SIG-M5 treated with dmso at 0.1 percent for 504 hours (cell line): ENCODE results near the gene B3GALT6.

Source experiments
- DNase-seq: peaks from one replicate; lab custom pipeline; 2025; ENCODE audit not compliant: unreplicated experiment; lab: John Stamatoyannopoulos, UW

The B3GALT6 gene

GRCh38 chr1:1200876-1201810 lies 30.9 kb upstream of the B3GALT6 start:
- no peak for DNase-seq

DNA sequence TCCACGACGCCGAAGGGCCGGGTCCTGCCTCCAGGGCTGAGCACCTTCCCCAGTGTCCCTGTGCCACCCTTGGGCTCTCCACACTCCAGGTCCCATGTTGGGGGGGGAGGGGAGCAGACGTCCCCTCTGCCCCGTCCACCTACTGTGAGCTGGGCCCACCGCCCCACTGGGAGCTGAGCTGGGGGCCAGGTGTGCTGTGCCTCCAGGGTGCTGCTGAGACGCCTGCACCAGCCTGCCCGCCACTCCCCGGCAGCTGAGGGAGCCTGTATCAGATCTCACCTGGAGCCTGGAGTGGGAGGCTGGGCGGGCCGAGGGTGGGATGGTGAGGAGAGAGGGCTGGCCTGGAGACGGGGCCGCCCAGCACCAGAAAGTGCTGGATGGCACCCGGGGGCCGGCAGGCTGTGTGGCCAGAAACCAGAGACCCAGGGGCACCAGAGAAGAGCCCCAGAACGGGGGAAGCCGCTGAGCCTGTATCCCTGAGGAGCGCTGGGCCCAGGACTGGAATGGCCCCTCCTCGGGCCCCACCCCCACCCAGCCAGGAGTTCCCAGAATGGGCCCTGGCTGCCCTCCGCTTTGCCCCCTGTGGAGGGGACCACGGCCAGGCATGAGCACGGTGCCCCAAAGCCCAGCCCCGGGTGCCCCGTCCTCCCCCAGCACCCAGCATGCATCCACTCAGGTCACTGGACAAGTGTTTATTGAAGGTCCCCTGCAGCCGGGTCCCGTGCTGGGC lies 29.0 kb upstream of the B3GALT6 start:
- no peak for DNase-seq

DNA sequence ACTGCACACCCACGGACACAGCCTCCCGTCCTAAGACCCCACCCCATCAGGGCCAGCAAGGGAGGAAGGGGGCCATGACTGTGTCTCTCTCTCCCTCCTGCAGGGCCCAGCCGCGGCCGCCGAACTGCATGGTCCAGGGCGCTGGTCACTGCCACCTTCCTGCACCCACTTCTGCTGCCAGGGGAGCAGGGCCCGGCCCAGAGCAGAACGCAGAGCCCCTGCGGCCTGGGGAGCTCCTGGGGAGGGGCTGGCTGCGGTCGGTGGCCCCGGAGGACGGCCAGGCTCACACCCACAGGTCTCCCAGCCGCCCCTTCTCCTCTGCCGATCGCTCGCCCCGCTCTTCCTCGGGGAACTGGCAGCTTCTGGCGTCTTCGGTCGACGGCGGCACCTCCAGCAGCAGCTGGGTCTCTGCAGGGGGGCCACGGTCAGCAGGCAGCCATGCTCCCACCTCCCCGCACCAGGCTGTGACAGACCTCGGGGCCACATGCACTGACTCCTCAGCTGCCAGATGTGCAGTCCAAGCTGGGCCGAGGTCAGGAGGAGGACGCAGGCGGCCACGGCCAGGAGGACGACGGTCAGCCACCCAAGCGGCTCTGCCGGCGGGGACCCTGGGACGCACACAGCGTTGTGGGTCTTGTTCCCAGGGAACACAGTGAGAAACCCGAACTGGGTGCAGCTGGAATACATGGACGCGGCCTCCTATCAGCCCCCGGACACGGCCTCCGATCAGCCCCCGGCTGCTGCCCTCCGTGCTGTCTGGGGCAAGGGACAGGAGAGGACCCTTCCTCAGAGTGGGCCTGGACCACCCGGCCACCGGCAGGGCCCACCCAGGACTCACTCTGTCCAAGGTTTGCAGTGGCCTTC lies 28.2 kb upstream of the B3GALT6 start:
- DNase-seq: no peak

DNA sequence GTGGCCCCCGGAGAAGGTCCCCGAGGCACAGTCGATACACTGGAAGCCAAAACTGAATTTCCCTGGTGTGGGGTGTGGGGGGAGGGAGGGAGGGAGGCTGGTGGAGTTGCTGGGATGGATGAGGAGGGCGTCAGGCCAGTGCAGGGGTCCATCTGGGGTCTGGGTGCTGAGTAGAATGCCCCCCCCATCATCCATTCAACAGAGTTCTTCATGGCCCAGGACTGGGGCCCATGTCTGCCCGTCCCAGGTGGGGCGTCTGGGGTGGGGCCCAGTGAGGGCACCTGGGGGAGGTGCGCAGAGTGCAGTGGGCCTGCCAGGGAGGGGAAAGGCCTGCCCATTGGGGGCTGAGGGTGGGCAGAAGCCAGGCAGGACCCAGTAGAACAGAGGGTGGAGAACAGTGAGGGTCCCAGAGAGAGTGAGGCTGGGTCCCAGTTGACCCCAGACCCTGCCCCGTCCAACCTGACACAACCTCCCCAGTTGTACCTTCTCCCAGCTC lies 27.6 kb upstream of the B3GALT6 start:
- DNase-seq: no peak

GRCh38 chr1:1204998-1205768 lies 26.9 kb upstream of the B3GALT6 start:
- no peak for DNase-seq

GRCh38 chr1:1205769-1206375 lies 26.2 kb upstream of the B3GALT6 start:
- no peak for DNase-seq

GRCh38 chr1:1206376-1206965 lies 25.6 kb upstream of the B3GALT6 start, which contains the start of gene TNFRSF18:
TSS of gene TNFRSF18 (minus strand) at chr1:1206592. CDS start at chr1:1206571, 21 bp downstream.
- no peak for DNase-seq

DNA sequence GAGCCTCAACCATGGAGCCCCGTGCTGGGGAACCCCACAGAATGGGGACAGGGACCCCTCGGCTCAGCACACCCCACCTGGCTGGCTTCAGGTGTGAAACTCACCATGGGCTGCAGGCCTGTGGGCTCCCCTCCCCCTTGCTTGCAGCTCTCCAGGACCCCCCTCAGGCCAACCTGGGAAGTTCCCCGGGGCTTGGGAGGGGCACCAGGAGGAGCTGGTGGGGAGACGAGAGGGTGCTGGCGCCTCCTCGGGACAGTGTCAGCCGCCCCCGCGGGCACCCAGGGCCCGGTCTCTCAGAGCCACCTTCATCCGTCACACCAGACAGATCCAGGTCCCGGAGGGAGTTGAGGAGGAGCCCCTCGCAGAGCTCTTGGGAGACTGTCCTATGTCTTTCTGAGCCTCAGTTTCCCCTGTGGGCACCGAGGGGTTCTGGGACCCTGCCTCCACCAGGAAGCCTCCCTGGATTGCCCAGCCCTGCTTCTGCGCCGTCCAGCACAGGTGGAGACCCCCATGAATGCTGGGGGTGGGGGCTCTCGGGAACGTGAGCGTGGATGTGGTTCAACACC lies 25.0 kb upstream of the B3GALT6 start:
- no peak for DNase-seq

GRCh38 chr1:1207571-1207892 lies 24.5 kb upstream of the B3GALT6 start:
- DNase-seq: no peak

DNA sequence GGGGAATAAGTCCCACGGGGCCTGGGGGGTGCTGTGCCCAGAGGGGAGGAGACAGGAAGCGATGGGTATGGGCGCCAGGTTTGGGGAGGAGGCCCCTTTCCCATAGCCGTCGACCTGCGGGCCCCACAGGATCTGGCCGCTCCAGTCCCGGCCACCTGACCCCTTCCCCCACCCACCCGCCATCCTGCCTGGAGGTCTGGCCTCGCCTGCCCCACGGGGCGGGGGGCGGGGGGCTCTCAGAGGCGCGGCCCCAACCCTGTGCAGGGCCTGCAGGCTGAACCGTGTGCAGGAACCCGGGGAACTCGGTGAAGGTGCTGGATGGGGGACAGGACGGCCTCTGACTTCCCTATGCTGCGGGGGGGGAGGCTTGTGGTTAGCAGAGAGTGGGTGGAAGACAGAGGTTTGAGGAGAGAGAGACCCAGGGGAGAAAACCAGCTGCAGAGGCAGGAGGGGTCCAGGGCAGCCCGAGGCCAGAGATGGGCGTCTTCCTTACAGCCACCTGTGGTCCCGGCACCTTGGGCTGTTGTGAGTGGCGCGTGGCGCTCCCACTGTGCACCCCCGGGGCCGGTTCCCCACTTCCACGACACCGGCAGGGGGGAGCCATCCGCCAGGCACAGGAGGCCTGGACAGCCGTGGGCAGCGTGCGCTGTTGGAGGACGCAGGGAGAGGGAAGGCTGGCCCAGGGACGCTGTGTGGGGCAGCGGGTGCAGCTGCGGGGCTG lies 23.2 kb upstream of the B3GALT6 start:
- peak; percentile 14 for DNase-seq

DNA sequence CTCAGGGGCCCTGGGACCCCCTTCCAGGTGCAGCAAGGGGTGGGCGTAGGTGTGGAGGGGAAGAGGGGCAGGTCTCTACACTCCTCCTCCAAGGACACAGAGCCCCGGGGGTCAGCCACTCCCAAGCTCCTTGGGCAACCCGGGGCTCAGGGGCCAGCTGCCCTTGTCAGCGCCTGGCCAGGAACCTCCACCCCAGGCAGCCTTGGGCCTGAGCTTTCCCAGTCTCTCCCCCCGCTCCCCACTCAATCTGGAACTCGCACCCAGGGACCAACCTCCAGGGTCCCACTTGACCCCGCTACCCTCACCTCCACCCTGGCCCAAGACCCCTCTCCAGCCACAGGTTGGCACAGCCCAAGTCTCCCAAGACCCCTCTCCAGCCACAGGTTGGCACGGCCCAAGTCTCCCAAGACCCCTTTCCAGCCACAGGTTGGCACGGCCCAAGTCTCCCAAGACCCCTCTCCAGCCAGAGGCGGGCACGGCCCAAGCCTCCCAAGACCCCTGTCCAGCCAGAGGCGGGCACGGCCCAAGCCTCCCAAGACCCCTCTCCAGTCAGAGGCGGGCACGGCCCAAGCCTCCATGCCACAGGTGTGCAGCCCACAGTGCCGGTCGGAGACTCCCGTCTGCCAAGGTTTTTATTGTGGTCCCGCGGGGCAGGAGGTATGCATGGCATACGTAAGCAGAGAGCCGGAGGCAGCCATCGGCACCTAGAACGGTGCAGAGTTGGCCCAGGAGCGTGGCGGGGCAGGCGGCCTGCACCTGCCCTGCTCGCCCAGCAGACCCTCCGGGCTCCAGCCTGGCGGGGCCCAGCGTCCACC lies 21.1 kb upstream of the B3GALT6 start:
- DNase-seq: no peak

DNA sequence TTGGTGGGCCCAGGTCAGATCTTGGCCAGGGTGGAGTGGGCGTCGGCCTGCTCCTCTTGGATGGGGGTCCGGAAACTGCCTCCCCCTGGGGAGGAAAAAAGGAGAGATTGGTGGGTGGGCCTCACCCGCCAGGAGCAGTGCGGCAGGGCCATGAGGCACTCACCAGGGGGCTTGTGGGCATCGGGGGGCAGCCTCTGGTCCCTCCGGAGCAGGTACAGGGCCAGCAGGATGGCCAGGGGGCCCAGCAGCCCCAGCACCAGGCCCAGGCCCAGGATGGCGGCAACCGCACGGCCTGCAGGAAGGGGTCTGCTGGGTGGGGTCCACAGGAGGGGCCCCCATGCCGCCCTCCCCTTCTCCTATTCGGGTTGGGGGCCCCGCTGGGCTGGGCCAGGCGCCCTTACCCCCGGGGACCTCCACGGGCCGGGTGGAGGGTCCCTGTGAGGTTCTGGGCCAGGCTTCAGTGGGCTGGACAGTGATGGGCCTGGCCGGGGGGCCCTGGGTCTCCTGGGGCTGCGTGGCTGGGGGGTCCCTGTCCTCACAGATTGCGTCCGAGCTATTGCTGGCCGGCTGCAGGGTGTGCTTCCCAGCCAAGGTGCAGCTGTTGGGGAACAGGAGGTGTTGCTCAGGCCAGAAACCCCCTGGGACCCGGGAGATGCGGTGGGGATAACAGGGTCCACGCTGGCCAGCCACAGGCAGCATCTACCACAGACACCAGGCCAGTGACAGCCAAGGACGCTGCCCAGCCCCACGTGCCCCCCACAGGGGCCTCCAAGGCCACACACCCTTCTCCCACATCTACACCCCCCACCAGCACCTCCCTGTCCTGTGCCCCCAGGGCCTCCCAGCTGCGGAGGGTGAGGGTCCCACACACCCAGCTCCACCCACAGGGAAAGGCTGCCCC lies 20.2 kb upstream of the B3GALT6 start:
- no peak for DNase-seq

GRCh38 chr1:1212780-1213344 lies 19.2 kb upstream of the B3GALT6 start:
- no peak for DNase-seq

GRCh38 chr1:1213345-1214265 lies 18.4 kb upstream of the B3GALT6 start, which contains the start of gene TNFRSF4:
TSS of gene TNFRSF4 (minus strand) at chr1:1214153. CDS start at chr1:1214127, 26 bp downstream.
- DNase-seq: no peak

GRCh38 chr1:1215080-1215676 lies 16.9 kb upstream of the B3GALT6 start:
- DNase-seq: no peak
